ENCODE results near the gene PCDH8. TPM values are rescaled to one million over a fixed set of nuclear protein-coding genes. Genes with fewer than 3 reads are reported as not detected.

PCDH8 gene
- total and polyA plus RNA-seq, 7 donors = 0.03 to 0.20 (median 0.06) TPM; not detected in 3

- H3K4me3 ChIP-seq = no peak overlapping the region
- ATAC-seq (peak in 1 of 4 donors; percentile 30), DNase-seq (peak in 1 of 2 donors; percentile 24)
- intact Hi-C loops (cut with DNase I) = loop anchor here in 1 of 2 donors (10.0 kb wide), 1 partner anchor 145 kb away; no protein-coding TSS in a partner anchor
- TF ChIP-seq CTCF (IDR thresholded peaks at IDR 0.05) = peak; percentile 38
- H3K27me3 ChIP-seq (ENCODE audit: insufficient read depth in 3 of 3, low read length in 2 of 3) = no peaks in the 10 kb centered on the region
- 29 to 34% (median 33%) methylated on average over 3 of the region's 3 CpGs for WGBS, 3 donors
- H3K9me3 ChIP-seq = no peaks in the 10 kb centered on the region
- H3K36me3 ChIP-seq (ENCODE audit: insufficient read depth in 1 of 2, low read depth in 1 of 2) = no peaks in the 10 kb centered on the region
- no peaks in the 10 kb centered on the region for H3K4me1 ChIP-seq
- no peak overlapping the region for H3K27ac ChIP-seq
Measured at GRCh38 chr13:52809310-52809769, 39.1 kb downstream of the PCDH8 start.

- WGBS, 3 donors = 59 to 86% (median 78%) methylated on average over 1 of the region's 1 CpG
- DNase-seq = no peak
- Histone ChIP-seq H3K36me3 (ENCODE audit: insufficient read depth in 1 of 2, low read depth in 1 of 2) (no peaks in the 10 kb centered on the region), H3K27ac (no peak overlapping the region), H3K4me1 (no peaks in the 10 kb centered on the region), H3K9me3 (no peaks in the 10 kb centered on the region), H3K4me3 (no peak overlapping the region), H3K27me3 (ENCODE audit: insufficient read depth in 3 of 3, low read length in 2 of 3) (no peaks in the 10 kb centered on the region)
- intact Hi-C loops (cut with DNase I) = loop anchor here in 1 of 2 donors (10.0 kb wide), 1 partner anchor 144 kb away; no protein-coding TSS in a partner anchor
- no peak for TF ChIP-seq CTCF (IDR thresholded peaks at IDR 0.05)
- ATAC-seq = no peak
Measured at GRCh38 chr13:52808842-52809219, 39.6 kb downstream of the PCDH8 start.

- H3K9me3 ChIP-seq = no peaks in the 10 kb centered on the region
- H3K27me3 ChIP-seq (ENCODE audit: insufficient read depth in 3 of 3, low read length in 2 of 3) = no peaks in the 10 kb centered on the region
Measured at GRCh38 chr13:52806029-52806428, 42.4 kb downstream of the PCDH8 start.

GRCh38 chr13:52804202-52804641 lies 44.2 kb downstream of the PCDH8 start:
- Histone ChIP-seq H3K36me3 (ENCODE audit: insufficient read depth in 1 of 2, low read depth in 1 of 2) (no peaks in the 10 kb centered on the region), H3K27ac (no peak overlapping the region), H3K9me3 (no peaks in the 10 kb centered on the region), H3K27me3 (ENCODE audit: insufficient read depth in 3 of 3, low read length in 2 of 3) (no peaks in the 10 kb centered on the region), H3K4me1 (no peaks in the 10 kb centered on the region), H3K4me3 (no peak overlapping the region)
- ATAC-seq (no peak), DNase-seq (no peak)
- intact Hi-C loops (cut with DNase I) = loop anchor here in 1 of 2 donors (10.0 kb wide), 1 partner anchor 139 kb away; no protein-coding TSS in a partner anchor
- no peak for TF ChIP-seq CTCF (IDR thresholded peaks at IDR 0.05)
- 25 to 34% (median 29%) methylated on average over 3 of the region's 3 CpGs for WGBS, 3 donors

More at GRCh38 chr13:52806029-52806428, 42.4 kb downstream of the PCDH8 start:
- 44 to 58% (median 47%) methylated on average over 6 of the region's 6 CpGs for WGBS, 3 donors
- Histone ChIP-seq H3K27ac (no peak overlapping the region), H3K4me3 (no peak overlapping the region), H3K36me3 (ENCODE audit: insufficient read depth in 1 of 2, low read depth in 1 of 2) (no peaks in the 10 kb centered on the region), H3K4me1 (no peaks in the 10 kb centered on the region)
- no peak for TF ChIP-seq CTCF (IDR thresholded peaks at IDR 0.05)
- intact Hi-C loops (cut with DNase I) = loop anchor here in 1 of 2 donors (10.0 kb wide), 1 partner anchor 141 kb away; no protein-coding TSS in a partner anchor
- ATAC-seq (no peak), DNase-seq (no peak)

GRCh38 chr13:52800856-52801255 lies 47.6 kb downstream of the PCDH8 start:
- peaks cover 0 to 5% (median 0%) of the 10 kb centered on the region in 3 donors for H3K27me3 ChIP-seq (ENCODE audit: insufficient read depth in 3 of 3, low read length in 2 of 3)
- 73 to 93% (median 92%) methylated on average over 5 of the region's 5 CpGs for WGBS, 3 donors
- TF ChIP-seq CTCF (IDR thresholded peaks at IDR 0.05) = no peak
- H3K36me3 ChIP-seq (ENCODE audit: insufficient read depth in 1 of 2, low read depth in 1 of 2) = no peaks in the 10 kb centered on the region
- no peaks in the 10 kb centered on the region for H3K4me1 ChIP-seq
- H3K27ac ChIP-seq = no peak overlapping the region
- no peak overlapping the region for H3K4me3 ChIP-seq
- intact Hi-C loops (cut with DNase I) = loop anchor here in 1 of 2 donors (10.0 kb wide), 1 partner anchor 136 kb away; no protein-coding TSS in a partner anchor
- DNase-seq (no peak), ATAC-seq (no peak)
- no peaks in the 10 kb centered on the region for H3K9me3 ChIP-seq
